ENCODE results near the gene IL20RB.

Gene IL20RB

GRCh38 chr3:136954980-136955780, 2.6 kb upstream of the IL20RB start:
- peaks cover 18% of the 10 kb centered on the region for H3K4me1 Mint-ChIP-seq
- DNase-seq: no peak
- no peak for TF ChIP-seq CTCF (IDR thresholded peaks at IDR 0.05)
- H3K27ac Mint-ChIP-seq: peak overlapping the region; percentile 16
- no peaks in the 10 kb centered on the region for H3K27me3 Mint-ChIP-seq (ENCODE audit: low read depth, poor library complexity)
- H3K4me3 Mint-ChIP-seq: no peak overlapping the region
- peaks cover 5% of the 10 kb centered on the region for H3K36me3 Mint-ChIP-seq (ENCODE audit: low read depth)
- H3K9me3 Mint-ChIP-seq: no peaks in the 10 kb centered on the region

- no peaks in the 10 kb centered on the region for H3K9me3 Mint-ChIP-seq
- TF ChIP-seq CTCF (IDR thresholded peaks at IDR 0.05): no peak
- H3K27ac Mint-ChIP-seq: peak overlapping the region; percentile 16
- H3K4me1 Mint-ChIP-seq: peaks cover 18% of the 10 kb centered on the region
- H3K4me3 Mint-ChIP-seq: no peak overlapping the region
- no peaks in the 10 kb centered on the region for H3K27me3 Mint-ChIP-seq (ENCODE audit: low read depth, poor library complexity)
- DNase-seq: no peak
- peaks cover 5% of the 10 kb centered on the region for H3K36me3 Mint-ChIP-seq (ENCODE audit: low read depth)
These were observed 2.0 kb upstream of the IL20RB start for GRCh38 chr3:136955813-136956212.

DNA sequence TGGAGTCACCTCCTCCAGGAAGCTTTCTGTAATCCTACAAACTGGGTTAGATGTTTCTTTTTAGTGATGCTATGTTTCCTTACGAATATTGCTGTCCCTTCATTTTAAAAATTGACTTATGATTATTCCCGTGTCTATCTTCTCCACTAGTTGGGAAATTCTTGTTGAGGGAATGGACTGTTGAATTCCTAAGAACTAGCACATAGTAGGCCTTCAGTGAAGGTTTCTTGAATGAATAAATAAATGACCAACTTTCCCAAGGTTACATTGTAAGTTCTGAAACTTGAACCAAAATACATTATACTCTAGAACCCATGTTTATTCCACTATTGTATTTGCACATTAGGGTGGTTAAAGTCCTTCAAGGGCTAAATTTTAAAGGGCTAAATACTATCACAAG, 812 bp upstream of the IL20RB start:
- DNase-seq: no peak
- H3K36me3 Mint-ChIP-seq (ENCODE audit: low read depth): no peaks in the 10 kb centered on the region
- peaks cover 4% of the 10 kb centered on the region for H3K27me3 Mint-ChIP-seq (ENCODE audit: low read depth, poor library complexity)
- H3K4me3 Mint-ChIP-seq: no peak overlapping the region
- no peak for TF ChIP-seq CTCF (IDR thresholded peaks at IDR 0.05)
- no peaks in the 10 kb centered on the region for H3K9me3 Mint-ChIP-seq
- peaks cover 18% of the 10 kb centered on the region for H3K4me1 Mint-ChIP-seq
- no peak overlapping the region for H3K27ac Mint-ChIP-seq

GRCh38 chr3:136958939-136959338, 1.2 kb downstream of the IL20RB start:
- no peak for TF ChIP-seq CTCF (IDR thresholded peaks at IDR 0.05)
- Mint-ChIP-seq H3K4me1 (peaks cover 18% of the 10 kb centered on the region), H3K27ac (peak overlapping the region; percentile 19), H3K9me3 (peaks cover 7% of the 10 kb centered on the region), H3K4me3 (no peak overlapping the region), H3K36me3 (ENCODE audit: low read depth) (no peaks in the 10 kb centered on the region), H3K27me3 (ENCODE audit: low read depth, poor library complexity) (peaks cover 4% of the 10 kb centered on the region)
- DNase-seq: no peak

- Mint-ChIP-seq H3K36me3 (ENCODE audit: low read depth) (no peaks in the 10 kb centered on the region), H3K4me1 (peaks cover 18% of the 10 kb centered on the region), H3K27ac (no peak overlapping the region), H3K27me3 (ENCODE audit: low read depth, poor library complexity) (peaks cover 4% of the 10 kb centered on the region), H3K4me3 (no peak overlapping the region), H3K9me3 (peaks cover 7% of the 10 kb centered on the region)
- no peak for DNase-seq
- TF ChIP-seq CTCF (IDR thresholded peaks at IDR 0.05): no peak
These were observed 1.8 kb downstream of the IL20RB start for GRCh38 chr3:136959599-136959998.
